ENCODE data around the gene DHTKD1.

DHTKD1 gene

GRCh38 chr10:12048547-12048946 lies 20.2 kb upstream of the DHTKD1 start:
- Histone ChIP-seq H3K4me3 (ENCODE audit: low read depth in 1 of 2, low read length in 2 of 2) (no peak overlapping the region), H3K4me1 (ENCODE audit: insufficient read depth, low read length) (peaks cover 5% of the 10 kb centered on the region), H3K36me3 (ENCODE audit: insufficient read depth, low read length) (no peaks in the 10 kb centered on the region), H3K9me3 (ENCODE audit: insufficient read depth, low read length, severe bottlenecking) (no peaks in the 10 kb centered on the region), H3K4me2 (ENCODE audit: insufficient read depth, low read length) (no peak overlapping the region), H3K27ac (ENCODE audit: low read length) (no peak overlapping the region), H3K79me2 (ENCODE audit: insufficient read depth, low read length) (0 out of 2 replicates have a peak, but pooled peaks cover 3% of the 10 kb centered on the region), H3K27me3 (ENCODE audit: insufficient read depth, low read length, poor library complexity) (no peaks in the 10 kb centered on the region), H2AFZ (ENCODE audit: low read depth, low read length) (no peak overlapping the region), H3K9ac (ENCODE audit: low read depth, low read length) (no peak overlapping the region), H4K20me1 (ENCODE audit: insufficient read depth, low read length) (no peaks in the 10 kb centered on the region)
- ATAC-seq (ENCODE audit: insufficient read depth, low read depth) (no peak), DNase-seq (no peak)
- no peak for TF ChIP-seq CTCF (IDR thresholded peaks at IDR 0.05; ENCODE audit: borderline replicate concordance, extremely low read depth, low read length, poor library complexity, severe bottlenecking)
- TF ChIP-seq EZH2 (IDR thresholded peaks at IDR 0.05; ENCODE audit: borderline replicate concordance, low read depth, low read length, severe bottlenecking) = no peak

GRCh38 chr10:12050528-12050927 lies 18.2 kb upstream of the DHTKD1 start:
- no peak for TF ChIP-seq EZH2 (IDR thresholded peaks at IDR 0.05; ENCODE audit: borderline replicate concordance, low read depth, low read length, severe bottlenecking)
- no peak for TF ChIP-seq CTCF (IDR thresholded peaks at IDR 0.05; ENCODE audit: borderline replicate concordance, extremely low read depth, low read length, poor library complexity, severe bottlenecking)
- Histone ChIP-seq H4K20me1 (ENCODE audit: insufficient read depth, low read length) (no peaks in the 10 kb centered on the region), H3K4me3 (ENCODE audit: low read depth in 1 of 2, low read length in 2 of 2) (no peak overlapping the region), H3K9ac (ENCODE audit: low read depth, low read length) (no peak overlapping the region), H3K27me3 (ENCODE audit: insufficient read depth, low read length, poor library complexity) (no peaks in the 10 kb centered on the region), H3K79me2 (ENCODE audit: insufficient read depth, low read length) (no peaks in the 10 kb centered on the region), H2AFZ (ENCODE audit: low read depth, low read length) (peak overlapping the region; percentile 15; the same call in 1 of the 2 replicates), H3K4me2 (ENCODE audit: insufficient read depth, low read length) (no peak overlapping the region), H3K36me3 (ENCODE audit: insufficient read depth, low read length) (no peaks in the 10 kb centered on the region), H3K4me1 (ENCODE audit: insufficient read depth, low read length) (no peaks in the 10 kb centered on the region), H3K9me3 (ENCODE audit: insufficient read depth, low read length, severe bottlenecking) (no peaks in the 10 kb centered on the region), H3K27ac (ENCODE audit: low read length) (no peak overlapping the region)
- no peak for ATAC-seq (ENCODE audit: insufficient read depth, low read depth)
- DNase-seq = no peak

GRCh38 chr10:12051241-12051640 lies 17.5 kb upstream of the DHTKD1 start:
- DNase-seq = no peak
- H3K27ac ChIP-seq (ENCODE audit: low read length) = no peak overlapping the region
- ATAC-seq (ENCODE audit: insufficient read depth, low read depth) = no peak
- H3K4me3 ChIP-seq (ENCODE audit: low read depth in 1 of 2, low read length in 2 of 2) = no peak overlapping the region
- no peaks in the 10 kb centered on the region for H3K27me3 ChIP-seq (ENCODE audit: insufficient read depth, low read length, poor library complexity)
- no peak overlapping the region for H3K9ac ChIP-seq (ENCODE audit: low read depth, low read length)
- no peaks in the 10 kb centered on the region for H3K4me1 ChIP-seq (ENCODE audit: insufficient read depth, low read length)
- no peaks in the 10 kb centered on the region for H3K79me2 ChIP-seq (ENCODE audit: insufficient read depth, low read length)
- H3K9me3 ChIP-seq (ENCODE audit: insufficient read depth, low read length, severe bottlenecking) = no peaks in the 10 kb centered on the region
- no peaks in the 10 kb centered on the region for H3K36me3 ChIP-seq (ENCODE audit: insufficient read depth, low read length)
- no peaks in the 10 kb centered on the region for H4K20me1 ChIP-seq (ENCODE audit: insufficient read depth, low read length)
- H3K4me2 ChIP-seq (ENCODE audit: insufficient read depth, low read length) = no peak overlapping the region
- no peak overlapping the region for H2AFZ ChIP-seq (ENCODE audit: low read depth, low read length)
- no peak for TF ChIP-seq EZH2 (IDR thresholded peaks at IDR 0.05; ENCODE audit: borderline replicate concordance, low read depth, low read length, severe bottlenecking)

GRCh38 chr10:12055732-12056131 lies 13.0 kb upstream of the DHTKD1 start:
- no peak overlapping the region for H3K9ac ChIP-seq (ENCODE audit: low read depth, low read length)
- no peak for ATAC-seq (ENCODE audit: insufficient read depth, low read depth)
- no peaks in the 10 kb centered on the region for H3K36me3 ChIP-seq (ENCODE audit: insufficient read depth, low read length)
- no peak overlapping the region for H3K4me2 ChIP-seq (ENCODE audit: insufficient read depth, low read length)
- DNase-seq = no peak
- no peak overlapping the region for H2AFZ ChIP-seq (ENCODE audit: low read depth, low read length)
- no peaks in the 10 kb centered on the region for H3K4me1 ChIP-seq (ENCODE audit: insufficient read depth, low read length)
- H3K9me3 ChIP-seq (ENCODE audit: insufficient read depth, low read length, severe bottlenecking) = no peaks in the 10 kb centered on the region
- no peaks in the 10 kb centered on the region for H4K20me1 ChIP-seq (ENCODE audit: insufficient read depth, low read length)
- no peak for TF ChIP-seq EZH2 (IDR thresholded peaks at IDR 0.05; ENCODE audit: borderline replicate concordance, low read depth, low read length, severe bottlenecking)
- no peak for TF ChIP-seq CTCF (IDR thresholded peaks at IDR 0.05; ENCODE audit: borderline replicate concordance, extremely low read depth, low read length, poor library complexity, severe bottlenecking)
- H3K27me3 ChIP-seq (ENCODE audit: insufficient read depth, low read length, poor library complexity) = no peaks in the 10 kb centered on the region
- no peak overlapping the region for H3K27ac ChIP-seq (ENCODE audit: low read length)
- H3K79me2 ChIP-seq (ENCODE audit: insufficient read depth, low read length) = no peaks in the 10 kb centered on the region
- no peak overlapping the region for H3K4me3 ChIP-seq (ENCODE audit: low read depth in 1 of 2, low read length in 2 of 2)

Data from DND-41 (cell line).